Body of pancreas (tissue), 4 donors: ENCODE results near the gene HOXC4.

Experiments used
- POLR2A ChIP-seq, 3 donors: fragments of 450-650 bp; IDR thresholded peaks; one replicate each; pipeline ENCODE4 v1.6.1; 2016; ENCODE audit warnings: antibody characterized with exemption in 3 of 3, mild to moderate bottlenecking in 2 of 3
- TF ChIP-seq, protein P1 (sequence below), 7 experiments: fragments of 450-650 bp in 4 of 7; fragments of 200-600 bp in 3 of 7; sonication (generic) in 3 of 7; IDR thresholded peaks; one replicate each; pipeline ENCODE4 v1.5.1; 2016 to 2019; ENCODE audit warnings: antibody characterized with exemption in 7 of 7

DNA sequence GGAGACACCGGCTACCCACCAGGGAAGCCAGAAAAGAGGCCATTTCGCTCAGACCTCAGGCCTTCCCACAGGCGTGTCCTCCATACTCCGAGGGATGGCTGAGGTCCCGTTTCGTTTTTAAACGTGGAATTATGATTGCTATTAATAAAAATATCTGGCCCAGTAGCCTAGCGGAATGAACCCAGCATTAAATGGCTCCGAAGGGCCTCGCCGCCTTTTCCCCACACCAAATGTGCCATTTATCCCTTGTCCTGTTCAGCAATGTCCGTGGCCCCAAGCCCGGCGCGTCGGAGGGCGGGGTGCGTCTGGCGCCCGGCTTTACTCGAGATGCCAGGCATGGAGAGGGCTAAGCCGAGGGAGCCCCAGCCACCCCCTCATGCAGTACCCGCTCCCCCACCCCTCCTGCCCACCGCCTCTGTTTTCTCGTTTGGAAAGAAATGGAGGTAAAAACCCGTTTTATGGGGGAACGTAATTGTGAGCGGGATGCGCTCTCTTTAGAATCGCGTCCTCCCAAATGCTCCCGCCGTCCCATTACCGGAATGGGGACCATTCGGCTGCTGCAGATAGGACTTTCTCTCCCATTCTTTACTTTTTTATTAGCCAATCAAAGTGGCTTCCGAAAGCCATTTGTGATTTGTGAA lies 39.1 kb upstream of the HOXC4 start:
- TF ChIP-seq POLR2A (IDR thresholded peaks at IDR 0.05) = no peak
- TF ChIP-seq, protein P1, sequence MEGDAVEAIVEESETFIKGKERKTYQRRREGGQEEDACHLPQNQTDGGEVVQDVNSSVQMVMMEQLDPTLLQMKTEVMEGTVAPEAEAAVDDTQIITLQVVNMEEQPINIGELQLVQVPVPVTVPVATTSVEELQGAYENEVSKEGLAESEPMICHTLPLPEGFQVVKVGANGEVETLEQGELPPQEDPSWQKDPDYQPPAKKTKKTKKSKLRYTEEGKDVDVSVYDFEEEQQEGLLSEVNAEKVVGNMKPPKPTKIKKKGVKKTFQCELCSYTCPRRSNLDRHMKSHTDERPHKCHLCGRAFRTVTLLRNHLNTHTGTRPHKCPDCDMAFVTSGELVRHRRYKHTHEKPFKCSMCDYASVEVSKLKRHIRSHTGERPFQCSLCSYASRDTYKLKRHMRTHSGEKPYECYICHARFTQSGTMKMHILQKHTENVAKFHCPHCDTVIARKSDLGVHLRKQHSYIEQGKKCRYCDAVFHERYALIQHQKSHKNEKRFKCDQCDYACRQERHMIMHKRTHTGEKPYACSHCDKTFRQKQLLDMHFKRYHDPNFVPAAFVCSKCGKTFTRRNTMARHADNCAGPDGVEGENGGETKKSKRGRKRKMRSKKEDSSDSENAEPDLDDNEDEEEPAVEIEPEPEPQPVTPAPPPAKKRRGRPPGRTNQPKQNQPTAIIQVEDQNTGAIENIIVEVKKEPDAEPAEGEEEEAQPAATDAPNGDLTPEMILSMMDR (IDR thresholded peaks at IDR 0.05) = no peak
